Activated naive CD8-positive, alpha-beta T cell treated with anti-CD3 and anti-CD28 coated beads, Interleukin-2, amount 10 ng/mL, durations not matched to agents 7 days and 5 days (primary cell): ENCODE results near the gene C1orf116. TPM values are rescaled to one million over a fixed set of nuclear protein-coding genes. Genes with fewer than 3 reads are reported as not detected.

Source experiments
- ATAC-seq: fragments of 150-1000 bp; cut with Tn5 transposase; one replicate; pipeline ENCODE4 v1.10.0; 2021; ENCODE audit warnings: low read depth, moderate library complexity
- POLR2A ChIA-PET: fragments of 350-600 bp; sonication (Branson Sonifier 250); formaldehyde crosslinking; loops from one replicate; lab custom pipeline; 2021; ENCODE audit warnings: antibody characterized with exemption; lab: Charles Lee
- DNase-seq: peaks from one replicate; pipeline ENCODE4 v3.0.0; 2021
- H3K27ac Mint-ChIP-seq: one replicate; pipeline ENCODE4 v1.8.0; 2022; ENCODE audit warnings: mild to moderate bottlenecking, mixed read lengths
- H3K27me3 Mint-ChIP-seq: one replicate; pipeline ENCODE4 v1.8.0; 2022; ENCODE audit warnings: mild to moderate bottlenecking, moderate library complexity, mixed read lengths
- H3K36me3 Mint-ChIP-seq: one replicate; pipeline ENCODE4 v1.8.0; 2021; ENCODE audit warnings: mild to moderate bottlenecking, mixed read lengths
- H3K4me1 Mint-ChIP-seq: one replicate; pipeline ENCODE4 v1.8.0; 2021; ENCODE audit warnings: mixed read lengths
- H3K4me3 Mint-ChIP-seq: one replicate; pipeline ENCODE4 v1.8.0; 2022; ENCODE audit warnings: mild to moderate bottlenecking, moderate library complexity, mixed read lengths
- H3K9me3 Mint-ChIP-seq: one replicate; pipeline ENCODE4 v1.8.0; 2021; ENCODE audit warnings: mixed read lengths
- total RNA-seq, 2 experiments: library from RNA; stranded (reverse); gene quantifications; one replicate each; pipeline ENCODE4 v1.2.3, GENCODE V29; 2021

Gene C1orf116
- total RNA-seq, 2 experiments from 2014 or later: not detected

DNA sequence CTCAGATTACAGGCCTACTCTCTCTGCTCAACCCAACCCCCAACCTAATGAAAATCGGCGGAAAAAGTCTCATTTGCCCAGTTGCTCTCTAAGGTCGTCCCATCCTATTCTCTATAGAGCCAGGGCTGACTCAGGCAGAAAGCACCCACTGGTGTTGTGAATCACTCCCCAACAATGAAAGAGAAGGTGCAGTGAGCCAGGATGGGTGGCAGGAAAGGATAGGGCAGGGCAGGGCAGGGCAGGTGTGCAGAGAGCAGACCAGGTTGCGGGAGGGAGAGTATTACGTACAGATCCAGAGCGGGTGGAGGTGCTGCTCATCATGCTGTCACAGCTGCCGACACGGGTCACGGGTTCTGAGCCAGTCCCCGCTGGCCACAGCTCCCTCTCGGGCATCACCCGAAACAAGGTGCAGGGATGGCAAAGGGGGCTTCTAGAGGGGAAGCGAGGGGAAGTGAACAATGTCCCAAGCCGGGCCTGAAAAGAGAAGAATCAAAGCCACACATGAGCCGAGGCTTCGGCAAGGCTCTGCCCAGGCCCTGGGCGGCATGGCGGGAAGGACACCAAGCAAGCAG lies 5.3 kb downstream of the C1orf116 start:
- no peak overlapping the region for H3K27ac Mint-ChIP-seq
- POLR2A ChIA-PET: no interaction called here
- no peak for DNase-seq
- H3K9me3 Mint-ChIP-seq: no peaks in the 10 kb centered on the region
- peaks cover 55% of the 10 kb centered on the region for H3K27me3 Mint-ChIP-seq
- H3K4me3 Mint-ChIP-seq: no peak overlapping the region
- ATAC-seq: no peak
- H3K4me1 Mint-ChIP-seq: peaks cover 2% of the 10 kb centered on the region
- H3K36me3 Mint-ChIP-seq: no peaks in the 10 kb centered on the region

DNA sequence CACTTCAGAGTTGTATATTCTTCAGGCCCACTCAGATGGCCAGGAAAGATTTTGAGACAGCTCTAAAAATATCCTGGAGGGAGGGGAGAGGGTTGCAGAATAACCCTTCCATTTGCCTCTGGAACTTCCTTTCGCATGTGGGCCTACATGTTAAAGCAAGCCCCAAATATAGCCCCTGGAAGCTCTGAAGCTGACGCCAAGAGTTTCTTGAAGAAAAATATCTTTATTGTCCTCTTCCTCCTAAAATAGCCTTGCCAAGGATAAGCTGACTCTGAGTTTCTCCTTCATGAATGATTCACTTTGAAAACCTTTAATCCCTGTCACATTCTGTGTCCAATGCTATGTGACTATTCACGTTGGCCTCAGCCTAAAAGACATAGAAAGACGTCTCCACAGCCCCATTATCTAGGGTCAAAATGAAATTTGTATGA lies 6.4 kb downstream of the C1orf116 start:
- Mint-ChIP-seq H3K36me3 (no peaks in the 10 kb centered on the region), H3K27me3 (peaks cover 43% of the 10 kb centered on the region), H3K4me1 (peaks cover 2% of the 10 kb centered on the region), H3K4me3 (no peak overlapping the region), H3K9me3 (no peaks in the 10 kb centered on the region), H3K27ac (no peak overlapping the region)
- ATAC-seq: no peak
- no peak for DNase-seq
- POLR2A ChIA-PET: interaction anchor here (0.9 kb wide), 1 partner anchor 29 kb away, joined by 3 read pairs; no protein-coding TSS in a partner anchor

DNA sequence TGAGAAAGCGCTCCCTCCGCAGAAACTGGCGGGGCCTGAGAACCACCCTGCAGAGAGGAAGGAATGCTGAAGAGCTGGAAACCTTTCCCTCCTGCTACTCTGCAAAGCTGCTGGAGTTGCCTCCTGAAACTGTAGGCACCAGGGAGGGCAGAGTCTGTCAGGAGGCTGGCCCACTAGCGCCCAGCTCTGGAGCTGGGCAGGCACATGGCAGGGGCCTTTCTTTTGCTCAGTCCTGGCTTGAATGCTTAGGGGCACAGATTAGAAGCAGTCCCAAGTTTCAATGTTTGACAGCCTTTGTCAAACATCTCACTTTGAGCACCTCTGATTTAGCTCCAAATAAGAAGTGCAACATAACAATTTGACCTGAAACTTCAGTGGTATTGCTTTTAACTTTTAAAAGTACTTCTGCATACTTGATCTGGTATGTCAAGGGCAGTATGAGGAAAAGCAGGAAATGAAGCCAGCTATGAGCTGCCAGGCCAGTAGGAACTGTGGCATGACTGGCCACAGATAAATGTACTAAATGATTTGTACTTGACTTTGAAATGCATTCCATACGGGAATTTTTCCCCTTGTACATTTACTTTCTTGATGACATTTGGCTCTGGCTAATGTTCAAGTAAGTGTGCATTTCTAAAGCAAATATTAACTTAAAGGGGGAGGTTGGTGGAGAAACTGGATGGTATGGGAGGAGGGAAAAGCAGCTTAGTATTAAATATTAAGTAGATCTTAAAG lies 7.2 kb downstream of the C1orf116 start:
- Mint-ChIP-seq H3K36me3 (no peaks in the 10 kb centered on the region), H3K9me3 (no peaks in the 10 kb centered on the region), H3K4me3 (no peak overlapping the region), H3K27me3 (peaks cover 41% of the 10 kb centered on the region), H3K4me1 (peaks cover 4% of the 10 kb centered on the region), H3K27ac (no peak overlapping the region)
- DNase-seq: no peak
- ATAC-seq: no peak
- POLR2A ChIA-PET: interaction anchor here (0.9 kb wide), 1 partner anchor 30 kb away, joined by 3 read pairs; no protein-coding TSS in a partner anchor

DNA sequence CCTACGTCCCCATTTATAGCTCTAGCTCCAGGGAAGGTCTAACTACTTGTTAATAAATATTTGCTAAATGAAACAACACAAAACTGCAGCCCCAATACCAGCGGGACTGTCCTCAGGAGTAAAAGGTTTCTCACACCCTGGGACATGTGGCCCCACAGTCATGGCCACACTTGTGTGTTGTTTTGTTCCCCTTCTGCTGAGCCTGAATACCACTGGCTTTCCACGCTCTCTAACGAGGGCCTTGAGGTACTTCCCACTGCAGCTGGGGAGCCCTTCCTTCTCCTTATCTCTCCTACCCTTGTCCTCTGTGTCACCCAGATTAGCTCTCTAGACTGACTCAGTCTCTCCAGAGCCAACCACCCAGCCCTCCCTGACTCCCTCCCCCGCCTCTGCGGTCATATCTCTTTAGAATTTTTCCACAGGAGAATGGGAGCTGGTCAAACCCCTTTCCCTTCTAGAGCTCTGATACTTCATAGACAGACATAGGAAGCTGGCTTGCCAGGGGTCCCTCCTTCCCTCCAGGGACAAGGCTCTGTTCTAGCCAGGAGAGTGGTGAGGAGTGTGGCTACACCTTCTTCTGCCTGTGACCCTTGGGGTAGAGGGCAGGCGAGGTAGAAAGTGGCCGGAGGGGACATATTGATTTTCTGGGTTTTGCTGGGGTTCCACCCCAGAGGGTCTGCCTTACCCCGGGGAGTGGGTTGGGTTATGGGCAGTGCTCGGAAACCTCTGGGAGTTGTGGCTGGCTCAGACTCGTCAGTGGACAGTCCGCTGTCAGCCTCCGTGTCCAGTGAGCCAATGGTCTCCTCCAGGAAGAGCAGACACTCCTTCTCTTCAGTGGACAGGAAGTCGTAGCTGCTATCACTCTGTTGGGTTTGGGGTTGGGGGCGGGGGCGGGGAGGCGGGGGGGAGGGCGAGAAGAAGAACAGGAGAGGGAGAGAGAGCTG lies 8.1 kb downstream of the C1orf116 start:
- POLR2A ChIA-PET: no interaction called here
- no peaks in the 10 kb centered on the region for H3K9me3 Mint-ChIP-seq
- ATAC-seq (no peak), DNase-seq (no peak)
- H3K27ac Mint-ChIP-seq: no peak overlapping the region
- H3K36me3 Mint-ChIP-seq: no peaks in the 10 kb centered on the region
- H3K4me3 Mint-ChIP-seq: no peak overlapping the region
- H3K4me1 Mint-ChIP-seq: peaks cover 4% of the 10 kb centered on the region
- H3K27me3 Mint-ChIP-seq: peaks cover 32% of the 10 kb centered on the region

DNA sequence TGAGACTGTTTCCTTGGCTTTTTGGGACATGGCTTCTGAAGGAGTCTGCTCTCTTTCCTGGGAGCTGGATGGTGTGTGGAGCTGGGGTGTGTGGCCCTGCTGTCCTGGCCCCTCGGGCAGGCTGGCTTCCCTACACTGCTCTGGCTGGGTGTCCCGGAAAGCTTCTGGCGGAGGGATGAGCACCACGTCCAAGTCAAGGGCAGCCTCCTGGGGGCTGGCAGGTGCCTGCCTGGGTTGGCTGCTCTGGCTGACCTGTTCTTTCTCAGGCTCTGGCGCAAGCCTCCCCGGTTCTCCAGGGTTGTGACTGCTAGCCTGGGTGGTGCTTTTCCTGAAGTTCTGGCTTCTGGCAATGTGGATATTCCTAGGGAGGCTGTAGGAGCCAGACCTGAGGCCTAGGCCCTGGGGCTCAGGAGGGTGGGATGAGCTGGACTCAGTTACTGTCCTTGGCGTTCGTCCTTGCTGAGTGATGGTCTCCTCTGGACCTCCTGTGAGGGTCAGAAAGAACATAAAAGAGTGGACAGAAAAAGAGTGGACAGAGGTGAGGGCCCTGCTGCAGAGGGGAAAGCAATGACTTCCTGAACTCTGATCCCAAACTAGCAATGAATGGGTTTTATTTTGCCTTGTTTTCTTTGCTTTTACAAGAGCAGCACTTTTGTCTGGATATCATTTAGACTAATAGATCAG lies 9.4 kb downstream of the C1orf116 start:
- Mint-ChIP-seq H3K4me3 (no peak overlapping the region), H3K27me3 (peaks cover 30% of the 10 kb centered on the region), H3K27ac (no peak overlapping the region), H3K36me3 (no peaks in the 10 kb centered on the region), H3K9me3 (no peaks in the 10 kb centered on the region), H3K4me1 (peaks cover 4% of the 10 kb centered on the region)
- POLR2A ChIA-PET: no interaction called here
- ATAC-seq (no peak), DNase-seq (no peak)

DNA sequence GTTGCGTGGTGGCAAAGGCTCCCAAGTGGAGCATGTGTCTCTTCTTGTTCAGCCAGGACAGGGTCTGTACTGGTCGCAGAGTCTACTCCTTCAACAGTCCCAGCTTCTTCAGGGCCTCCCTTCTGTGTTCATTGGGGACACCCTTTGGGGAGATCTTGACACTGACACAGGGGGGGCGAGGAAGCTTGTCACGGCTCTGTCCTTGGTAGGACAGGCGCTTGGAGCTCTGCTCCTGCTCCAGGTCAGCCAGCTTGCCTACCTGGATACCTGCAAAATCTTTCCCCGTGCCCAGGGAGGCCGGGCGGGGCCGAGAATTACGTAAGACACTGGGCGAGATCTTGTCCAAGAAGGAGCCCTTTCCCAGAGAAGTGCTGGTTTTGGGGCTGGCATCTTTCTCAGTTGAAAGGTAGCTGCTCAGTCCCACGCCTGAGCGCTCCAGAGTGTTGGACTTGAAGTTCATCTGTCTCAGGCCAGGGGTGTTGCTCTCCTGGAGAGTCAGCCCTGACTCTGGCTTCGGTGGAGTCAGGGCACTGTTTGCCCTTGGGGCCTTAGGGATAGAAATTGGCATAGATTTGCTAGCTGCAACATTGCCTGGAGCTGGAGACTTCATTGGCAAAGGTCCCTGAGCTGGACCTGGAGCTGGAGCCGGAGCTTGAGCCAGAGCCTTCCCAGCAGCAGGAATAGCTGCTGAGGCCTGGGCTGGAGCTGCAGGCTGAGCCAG lies 10.5 kb downstream of the C1orf116 start:
- Mint-ChIP-seq H3K4me3 (no peak overlapping the region), H3K27me3 (peaks cover 31% of the 10 kb centered on the region), H3K9me3 (no peaks in the 10 kb centered on the region), H3K27ac (no peak overlapping the region), H3K36me3 (no peaks in the 10 kb centered on the region), H3K4me1 (peaks cover 4% of the 10 kb centered on the region)
- POLR2A ChIA-PET: no interaction called here
- DNase-seq (no peak), ATAC-seq (no peak)

DNA sequence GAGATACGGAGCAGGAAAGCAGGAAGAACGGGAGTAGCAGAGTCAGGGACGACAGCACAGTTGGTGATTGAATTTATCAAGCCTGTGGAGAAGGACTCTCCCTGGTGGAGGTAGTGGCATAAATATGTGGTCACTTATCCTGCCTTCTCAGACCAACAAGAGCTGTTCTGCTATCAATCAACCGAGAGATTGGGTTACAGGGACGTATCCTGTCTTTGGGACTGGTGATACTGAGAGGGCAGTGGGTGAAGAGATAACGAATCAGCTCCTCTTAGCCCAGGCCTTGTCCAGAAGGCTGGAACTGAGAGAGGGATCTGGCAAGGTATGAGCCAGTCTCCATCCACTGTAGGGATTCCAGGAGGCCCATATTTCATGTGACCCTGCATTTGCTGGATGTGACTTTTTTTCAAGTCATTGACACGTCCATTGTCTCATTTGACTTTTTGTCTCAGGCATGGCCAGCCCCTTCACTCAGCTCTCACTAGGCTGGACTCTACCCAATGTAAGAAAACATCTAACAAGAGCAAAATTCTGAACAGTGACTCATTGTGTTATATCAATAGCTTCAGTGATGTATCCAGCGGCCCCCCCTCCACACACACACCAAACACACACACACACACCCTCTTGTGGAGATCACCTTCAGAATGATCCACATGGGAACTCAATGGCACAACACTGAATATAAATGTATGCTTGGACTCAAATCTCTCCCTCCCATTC lies 11.3 kb downstream of the C1orf116 start:
- no peaks in the 10 kb centered on the region for H3K36me3 Mint-ChIP-seq
- no peak for DNase-seq
- peaks cover 4% of the 10 kb centered on the region for H3K4me1 Mint-ChIP-seq
- H3K27me3 Mint-ChIP-seq: peaks cover 25% of the 10 kb centered on the region
- no peaks in the 10 kb centered on the region for H3K9me3 Mint-ChIP-seq
- ATAC-seq: no peak
- no peak overlapping the region for H3K4me3 Mint-ChIP-seq
- POLR2A ChIA-PET: no interaction called here
- no peak overlapping the region for H3K27ac Mint-ChIP-seq

DNA sequence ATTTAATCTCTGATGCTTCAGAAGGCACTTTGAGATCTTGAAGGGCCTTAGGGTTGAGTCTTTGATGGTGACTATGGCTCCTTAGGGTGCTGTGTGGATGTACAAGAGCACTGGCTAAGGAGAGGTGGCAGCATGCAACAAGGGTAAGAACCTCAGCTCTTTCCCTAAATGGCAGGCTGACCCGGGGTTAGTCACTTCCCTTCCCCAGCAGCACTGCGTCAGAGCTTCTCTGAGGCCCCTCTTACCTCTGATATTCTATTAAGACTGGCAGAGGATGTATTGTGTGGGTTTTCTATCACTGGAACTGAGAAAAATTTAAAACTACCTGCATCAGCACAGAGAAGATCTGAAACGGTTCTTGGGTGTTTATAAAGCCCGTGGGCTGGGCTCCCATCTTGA lies 11.8 kb downstream of the C1orf116 start:
- POLR2A ChIA-PET: no interaction called here
- no peak for DNase-seq
- Mint-ChIP-seq H3K4me1 (peaks cover 6% of the 10 kb centered on the region), H3K27ac (no peak overlapping the region), H3K9me3 (no peaks in the 10 kb centered on the region), H3K36me3 (no peaks in the 10 kb centered on the region), H3K27me3 (peaks cover 21% of the 10 kb centered on the region), H3K4me3 (no peak overlapping the region)
- ATAC-seq: no peak

DNA sequence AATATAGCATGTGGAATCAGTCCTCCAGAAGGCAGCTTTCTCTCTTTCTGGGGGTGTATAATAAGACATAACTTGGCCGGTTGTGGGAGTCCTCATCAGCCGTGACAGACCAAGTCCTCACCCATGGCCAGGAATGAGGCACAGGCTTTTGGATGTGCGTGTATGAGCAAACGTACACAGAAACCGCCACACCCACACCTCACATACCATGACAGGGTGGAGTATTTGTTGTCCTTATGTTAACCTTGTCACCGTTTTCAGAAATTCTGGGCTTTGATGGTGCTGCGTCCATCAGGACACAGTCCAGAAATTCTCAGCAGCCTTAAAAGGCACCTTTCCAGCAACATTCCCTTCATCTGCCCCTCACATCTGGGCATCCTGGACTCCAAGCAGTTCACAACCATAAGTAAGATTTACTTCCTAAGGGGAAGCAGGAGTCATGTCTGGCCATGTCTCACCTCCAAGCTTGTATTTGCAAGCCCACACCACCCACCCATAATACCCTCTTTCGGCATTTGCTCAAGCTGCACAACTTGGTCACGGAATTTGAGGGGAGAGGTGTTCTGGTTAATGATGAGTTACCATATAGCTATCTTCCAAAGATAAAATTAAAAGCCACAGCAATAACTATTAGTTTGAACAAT lies 12.4 kb downstream of the C1orf116 start:
- ATAC-seq: no peak
- DNase-seq: no peak
- peaks cover 23% of the 10 kb centered on the region for H3K27me3 Mint-ChIP-seq
- peaks cover 6% of the 10 kb centered on the region for H3K4me1 Mint-ChIP-seq
- no peak overlapping the region for H3K27ac Mint-ChIP-seq
- no peak overlapping the region for H3K4me3 Mint-ChIP-seq
- H3K36me3 Mint-ChIP-seq: no peaks in the 10 kb centered on the region
- POLR2A ChIA-PET: no interaction called here
- no peaks in the 10 kb centered on the region for H3K9me3 Mint-ChIP-seq

DNA sequence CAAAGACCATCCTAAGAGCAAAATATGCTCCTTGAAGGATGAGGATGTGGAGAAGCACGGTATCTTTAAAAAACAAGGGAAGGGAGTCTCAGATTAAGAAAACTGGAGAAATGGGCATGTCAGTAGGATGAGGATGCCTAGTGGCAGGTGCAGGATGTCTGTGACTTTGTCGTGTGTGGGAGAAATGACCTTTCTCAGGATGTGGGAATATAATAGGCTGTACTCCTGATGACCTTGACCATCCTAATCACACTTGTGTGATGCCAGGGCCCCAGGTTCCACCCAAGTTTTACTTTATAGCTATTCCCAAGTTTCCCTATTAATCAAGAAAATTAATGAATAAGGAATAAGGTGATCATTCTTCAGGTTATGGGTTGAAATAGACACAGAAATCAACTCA lies 12.9 kb downstream of the C1orf116 start:
- Mint-ChIP-seq H3K4me3 (no peak overlapping the region), H3K36me3 (no peaks in the 10 kb centered on the region), H3K9me3 (no peaks in the 10 kb centered on the region), H3K27ac (no peak overlapping the region), H3K27me3 (peaks cover 24% of the 10 kb centered on the region), H3K4me1 (peaks cover 4% of the 10 kb centered on the region)
- ATAC-seq: no peak
- POLR2A ChIA-PET: no interaction called here
- DNase-seq: no peak

DNA sequence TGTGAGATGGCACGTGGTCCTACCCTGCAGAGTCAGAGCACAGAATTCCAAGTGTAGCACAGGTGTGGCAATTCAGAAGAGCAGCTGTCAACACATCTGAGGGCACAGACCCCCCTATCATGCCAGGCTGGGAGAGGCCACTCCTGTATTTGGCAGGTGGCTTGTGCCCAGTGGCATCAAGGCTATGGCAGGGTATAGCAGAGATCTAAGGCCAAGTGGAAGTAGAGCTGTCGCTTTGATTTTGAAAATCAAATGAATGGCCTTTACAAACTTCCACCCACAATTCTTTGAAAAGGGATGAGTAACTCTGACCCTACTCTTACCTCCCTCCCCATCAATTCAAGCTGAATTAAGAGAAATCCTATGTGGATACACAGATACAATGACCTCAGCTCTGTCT lies 13.4 kb downstream of the C1orf116 start:
- Mint-ChIP-seq H3K27ac (no peak overlapping the region), H3K27me3 (peaks cover 24% of the 10 kb centered on the region), H3K36me3 (no peaks in the 10 kb centered on the region), H3K4me1 (peaks cover 4% of the 10 kb centered on the region), H3K4me3 (no peak overlapping the region), H3K9me3 (no peaks in the 10 kb centered on the region)
- no peak for DNase-seq
- ATAC-seq: no peak
- POLR2A ChIA-PET: interaction anchor here (1.1 kb wide), 1 partner anchor 308 kb away, joined by 3 read pairs; no protein-coding TSS in a partner anchor

DNA sequence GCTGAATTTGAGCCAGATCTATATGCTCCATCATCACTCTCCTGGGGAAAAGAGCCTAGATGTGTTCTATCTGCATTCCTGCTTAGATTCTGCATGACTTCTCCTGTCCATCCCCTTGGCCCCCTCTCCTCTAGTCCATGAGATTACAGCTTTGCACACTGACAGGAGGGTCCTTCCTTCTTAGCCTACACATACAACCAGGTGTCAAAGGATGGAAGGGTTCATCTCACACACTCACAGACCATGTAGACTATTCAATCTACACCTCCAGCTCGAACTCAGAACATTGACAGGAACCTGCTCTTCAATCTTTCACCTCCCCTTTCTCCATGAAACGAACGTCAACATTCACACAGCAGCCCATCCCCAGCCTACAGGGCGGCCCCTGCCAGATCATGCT lies 13.8 kb downstream of the C1orf116 start:
- H3K27ac Mint-ChIP-seq: peak overlapping the region; percentile 48
- H3K4me3 Mint-ChIP-seq: no peak overlapping the region
- POLR2A ChIA-PET: interaction anchor here (1.1 kb wide), 1 partner anchor 308 kb away, joined by 3 read pairs; no protein-coding TSS in a partner anchor
- ATAC-seq (no peak), DNase-seq (no peak)
- H3K27me3 Mint-ChIP-seq: peaks cover 27% of the 10 kb centered on the region
- H3K9me3 Mint-ChIP-seq: no peaks in the 10 kb centered on the region
- H3K4me1 Mint-ChIP-seq: peaks cover 4% of the 10 kb centered on the region
- H3K36me3 Mint-ChIP-seq: no peaks in the 10 kb centered on the region
